Activated CD4-positive, alpha-beta T cell treated with anti-CD3 and anti-CD28 coated beads for 48 hours (primary cell): Measurements from ENCODE around the gene COL18A1.
"Not testable (repeated sequence)": the region's sequence is repeated elsewhere in the genome, so short reads cannot be mapped to it uniquely, and the experiment has no call there.

Source experiments
- DNase-seq: peaks from one replicate; pipeline ENCODE4 v3.0.0-alpha.2; 2020

COL18A1 gene

DNA sequence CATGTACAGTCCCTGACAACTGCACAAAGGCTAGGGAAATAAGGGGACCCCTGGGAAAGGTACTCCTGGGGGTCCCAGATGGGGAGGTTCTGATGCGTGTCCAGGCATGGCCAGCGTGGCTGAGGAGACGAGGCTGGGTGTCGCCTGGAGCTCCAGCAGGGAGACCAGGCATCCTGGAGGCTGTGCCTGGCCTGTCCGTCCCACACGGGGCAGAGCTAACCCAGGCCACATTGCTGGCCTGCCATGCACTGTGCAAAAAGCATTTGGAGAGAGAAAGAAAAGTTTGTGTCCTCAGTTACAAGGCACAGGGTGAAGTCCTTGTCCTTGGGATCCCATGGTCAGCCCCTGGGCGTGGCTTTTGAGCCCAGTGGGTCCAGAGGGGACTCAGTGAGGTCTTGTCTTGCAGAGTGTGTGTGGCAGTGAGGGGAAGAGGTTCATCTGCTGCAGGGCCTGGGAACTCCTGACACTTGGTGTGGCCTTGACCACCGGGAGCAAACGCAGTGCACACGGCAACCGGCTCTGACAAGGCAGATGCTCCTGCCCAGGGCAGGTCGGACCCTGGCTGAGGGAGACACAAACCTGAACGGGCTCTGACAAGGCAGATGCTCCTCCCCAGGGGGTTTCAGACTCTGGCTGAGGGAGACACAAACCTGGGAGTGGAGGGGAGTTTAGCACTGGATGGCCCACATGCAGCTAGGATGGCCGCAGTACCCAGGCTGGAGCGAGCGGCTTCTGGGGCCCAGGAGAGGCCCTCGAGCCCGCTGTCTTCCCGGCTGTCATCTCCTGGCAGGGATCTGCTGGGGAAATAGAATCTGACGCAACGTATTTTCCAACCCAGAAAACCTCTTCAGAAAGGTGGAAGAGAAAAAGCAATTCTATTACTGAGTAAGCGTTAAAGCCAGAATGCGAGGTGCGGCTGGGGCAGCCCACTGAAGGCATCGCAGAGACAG, 37.3 kb upstream of the COL18A1 start:
- DNase-seq = no peak

- not testable (repeated sequence) for DNase-seq
Observed at GRCh38 chr21:45369018-45369417, 35.9 kb upstream of the COL18A1 start.

DNA sequence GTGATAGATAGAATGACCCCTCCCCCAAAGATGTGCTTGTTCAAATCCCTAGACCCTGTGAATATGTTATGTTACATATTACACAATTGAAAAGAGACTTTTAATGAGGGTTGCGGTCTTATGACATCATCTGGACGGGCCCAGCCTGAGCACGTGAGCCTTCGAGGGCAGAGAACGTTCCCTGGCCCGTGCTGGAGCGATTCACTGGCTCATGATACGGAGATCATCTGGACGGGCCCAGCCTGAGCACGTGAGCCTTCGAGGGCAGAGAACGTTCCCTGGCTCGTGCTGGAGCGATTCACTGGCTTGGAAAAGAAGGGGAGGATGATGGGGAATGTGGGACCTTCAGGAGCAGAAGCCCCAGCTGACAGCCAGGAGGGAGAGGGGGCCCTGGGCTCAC, 34.4 kb upstream of the COL18A1 start:
- no peak for DNase-seq

- no peak for DNase-seq
Observed at GRCh38 chr21:45371081-45371480, 33.9 kb upstream of the COL18A1 start.

DNA sequence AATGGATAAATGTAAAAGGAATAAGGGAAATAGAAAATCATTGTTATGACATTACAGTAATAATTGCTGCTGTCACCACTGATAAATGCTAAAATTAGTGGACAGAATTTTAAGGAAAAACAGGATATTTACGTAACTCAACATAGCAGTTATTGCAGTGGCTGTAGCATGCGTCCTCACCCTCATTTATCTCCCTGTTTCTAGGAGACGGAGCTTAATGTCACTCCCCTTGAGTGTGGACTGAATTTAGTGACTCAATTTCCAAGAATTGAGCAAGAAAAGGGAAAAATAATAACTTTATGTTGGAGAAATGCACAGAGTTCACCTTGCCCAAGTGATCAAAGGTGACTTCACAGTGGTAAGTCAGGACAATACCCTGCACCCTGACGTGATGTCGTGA, 33.3 kb upstream of the COL18A1 start:
- DNase-seq = no peak

GRCh38 chr21:45372732-45373355, 32.1 kb upstream of the COL18A1 start:
- no peak for DNase-seq

DNA sequence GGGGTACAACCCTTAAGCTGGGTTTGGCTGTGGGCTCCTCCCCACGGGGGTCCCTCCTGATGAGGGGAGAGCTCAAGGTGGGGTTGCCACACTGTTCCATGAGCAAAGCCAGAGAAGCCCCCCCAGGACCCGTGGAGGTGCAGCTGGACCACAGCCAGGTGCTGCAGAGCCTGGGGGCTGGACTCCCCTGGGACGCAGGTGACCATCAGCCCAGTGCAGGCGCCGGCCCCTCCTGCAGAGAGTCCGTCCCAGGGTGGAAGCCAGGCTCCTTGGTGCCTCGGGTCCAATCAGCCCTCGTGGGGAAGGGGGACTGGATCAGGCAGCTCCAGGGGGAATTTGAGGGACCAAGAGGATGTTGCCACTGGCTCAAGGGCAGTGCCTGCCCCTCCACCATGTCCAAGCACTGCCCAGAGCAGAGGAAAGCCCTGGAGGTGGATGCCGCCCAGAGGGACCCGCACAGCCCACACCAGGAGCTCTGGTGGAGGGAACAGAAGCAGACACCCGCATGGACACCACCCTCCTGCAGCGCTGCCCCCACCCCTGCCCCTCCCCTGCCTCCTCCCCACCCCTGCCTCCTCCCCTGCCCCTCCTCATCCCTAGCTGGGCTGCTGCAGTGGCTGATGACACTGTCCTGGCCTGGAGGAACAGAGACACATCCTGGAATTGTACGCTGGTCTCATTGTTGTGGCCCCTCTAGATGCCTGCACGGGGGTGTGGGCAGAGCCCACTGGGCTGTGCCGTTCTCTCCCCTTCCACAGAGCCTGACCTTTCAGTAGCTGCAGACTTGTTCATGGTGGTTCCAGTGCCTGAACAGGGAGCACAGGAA, 30.8 kb upstream of the COL18A1 start:
- DNase-seq = no peak

- DNase-seq = no peak
Observed at GRCh38 chr21:45374826-45375455, 30.0 kb upstream of the COL18A1 start.

DNA sequence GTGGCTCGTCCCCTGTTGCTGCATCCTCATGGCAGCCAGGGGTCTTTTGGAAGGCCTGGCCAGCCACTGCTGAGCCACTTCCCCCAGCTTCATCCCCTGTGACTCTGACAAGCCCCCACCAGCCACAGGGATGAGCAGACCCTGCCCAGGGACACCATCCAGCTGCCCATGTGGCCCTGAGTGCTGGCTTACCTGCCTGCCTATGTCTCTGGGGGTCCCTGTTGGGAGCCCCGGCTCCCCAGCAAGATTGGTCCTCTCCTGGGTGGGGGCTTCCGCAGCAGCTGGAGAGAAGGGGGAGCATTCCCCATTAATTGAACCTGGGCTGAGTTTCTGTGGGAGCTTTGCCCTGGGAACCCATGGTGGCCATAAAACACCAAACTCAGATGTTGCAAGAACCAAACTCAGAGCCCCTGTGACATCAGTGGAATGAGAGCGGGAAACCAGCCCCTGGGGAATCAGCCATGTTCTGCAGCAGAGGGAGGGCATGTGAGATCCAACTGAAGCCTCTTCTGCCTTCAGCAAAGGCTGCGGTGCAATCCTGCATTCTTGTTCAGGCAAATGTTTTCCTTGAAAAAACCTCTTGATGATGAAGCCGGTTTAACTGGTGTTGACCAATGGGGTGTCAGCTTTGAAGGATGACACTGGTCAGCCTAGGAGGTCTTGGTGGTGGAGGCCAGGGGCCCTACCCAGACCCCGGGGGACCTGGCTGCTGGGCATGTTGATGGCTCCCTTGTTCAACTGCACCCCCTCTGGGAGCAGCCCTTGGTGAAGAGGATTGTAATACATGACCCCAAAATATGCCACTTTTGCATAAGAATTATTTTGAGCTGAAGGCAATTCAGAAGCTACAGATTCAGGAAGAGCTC, 28.3 kb upstream of the COL18A1 start:
- no peak for DNase-seq

GRCh38 chr21:45377325-45377709, 27.6 kb upstream of the COL18A1 start:
- DNase-seq = no peak

DNA sequence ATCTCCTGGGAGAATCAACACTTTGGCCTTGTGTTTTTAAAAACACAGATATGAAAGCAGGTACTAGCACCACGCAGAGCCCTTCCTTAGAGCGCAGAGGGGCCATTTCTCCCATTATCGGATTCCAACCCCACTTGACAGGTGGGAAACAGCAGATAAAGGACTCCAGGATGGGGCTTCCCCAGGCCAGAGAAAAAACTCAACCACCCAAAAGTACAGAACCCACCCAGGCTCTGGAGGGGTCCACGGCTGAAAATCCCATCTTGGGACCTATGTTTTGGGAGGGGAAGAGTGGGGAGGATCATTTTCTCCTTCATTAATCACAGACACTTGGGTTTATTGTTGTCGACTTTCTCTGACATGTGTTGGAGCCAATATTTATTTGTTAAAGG, 27.1 kb upstream of the COL18A1 start:
- DNase-seq = no peak

- DNase-seq = no peak
Observed at GRCh38 chr21:45378258-45378966, 26.6 kb upstream of the COL18A1 start.

DNA sequence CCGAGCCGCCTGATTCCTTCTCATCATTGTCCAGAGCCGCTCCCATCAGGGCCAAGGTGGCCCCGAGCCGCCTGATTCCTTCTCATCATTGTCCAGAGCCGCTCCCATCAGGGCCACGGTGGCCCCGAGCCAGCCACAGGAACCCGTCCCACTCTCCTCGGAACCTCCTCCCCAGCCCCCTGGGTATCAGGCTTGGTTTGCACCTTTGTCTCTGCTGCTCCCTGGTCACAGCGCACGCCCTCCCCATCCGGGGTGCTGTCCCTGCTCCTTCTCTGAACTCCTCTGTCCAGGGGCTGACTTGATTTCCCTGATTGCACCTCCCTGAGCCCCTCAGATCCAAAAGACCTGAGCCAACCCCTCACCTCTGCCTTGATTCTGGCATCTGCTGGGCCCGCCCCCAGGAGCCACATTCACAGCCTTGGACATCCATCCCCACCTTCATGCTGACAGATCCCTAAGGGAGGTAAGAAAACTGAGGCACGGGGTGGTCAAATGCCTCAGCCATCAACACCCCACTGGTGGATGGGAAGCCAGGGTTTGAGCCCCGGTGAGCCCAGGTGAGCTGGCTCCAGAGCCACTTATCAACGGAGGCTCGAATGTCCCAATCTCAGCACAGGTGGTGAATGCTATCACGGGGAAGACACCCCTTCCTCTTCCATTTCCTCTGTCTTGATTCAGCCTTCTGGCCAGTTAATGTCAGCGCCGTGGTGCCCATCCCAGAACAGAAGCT, 25.6 kb upstream of the COL18A1 start:
- no peak for DNase-seq

DNA sequence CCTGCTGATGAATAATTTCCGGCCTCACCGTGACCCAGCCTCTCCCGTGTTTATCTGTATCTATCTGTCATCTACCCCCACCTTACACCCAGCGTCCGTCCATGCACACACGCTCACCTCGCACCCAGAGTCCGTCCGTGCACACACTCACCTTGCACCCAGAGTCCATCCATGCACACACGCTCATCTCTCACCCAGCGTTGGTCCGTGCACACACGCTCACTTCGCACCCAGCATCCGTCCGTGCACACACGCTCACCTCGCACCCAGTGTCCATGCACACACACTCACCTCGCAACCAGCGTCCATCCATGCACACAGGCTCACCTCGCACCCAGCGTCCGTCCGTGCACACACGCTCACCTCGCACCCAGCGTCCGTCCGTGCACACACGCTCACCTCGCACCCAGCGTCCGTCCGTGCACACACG, 25.0 kb upstream of the COL18A1 start:
- DNase-seq = no peak

GRCh38 chr21:45380566-45380965, 24.4 kb upstream of the COL18A1 start:
- no peak for DNase-seq

DNA sequence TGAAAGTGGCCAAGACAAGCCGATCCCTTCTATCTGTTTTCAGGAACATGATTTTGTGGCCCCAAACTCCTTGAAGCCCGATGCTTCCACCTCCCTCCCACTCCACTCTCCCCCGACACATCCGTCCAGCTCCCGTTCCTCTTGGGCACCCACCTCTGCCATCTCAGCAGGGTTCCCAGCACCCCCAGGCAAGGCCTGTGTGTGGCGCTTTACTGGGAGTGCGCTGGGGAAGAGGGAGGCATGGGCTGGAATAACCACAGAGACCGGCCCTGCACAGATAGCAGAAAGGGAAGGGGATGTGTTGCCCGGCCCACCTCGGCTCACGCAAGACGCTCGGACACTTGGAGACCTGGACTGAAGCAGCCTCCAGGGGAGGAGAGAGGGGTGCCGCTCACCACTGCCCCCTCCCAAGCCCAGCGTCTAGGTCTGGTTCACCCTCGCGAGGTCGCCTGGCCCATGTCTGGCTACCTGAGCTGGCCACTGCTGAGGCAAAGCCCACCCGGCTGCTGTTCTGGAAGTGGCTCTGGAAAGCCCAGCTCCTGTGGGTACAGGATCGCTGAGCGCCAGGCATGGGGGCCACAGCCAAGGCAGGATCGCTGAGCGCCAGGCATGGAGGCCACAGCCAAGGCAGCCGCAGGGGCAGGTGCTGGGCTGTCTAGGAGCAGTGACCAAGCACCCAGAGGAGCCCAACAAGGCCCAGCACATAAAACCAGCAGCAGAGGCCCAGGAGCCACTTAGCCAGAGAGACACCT, 23.8 kb upstream of the COL18A1 start:
- no peak for DNase-seq

DNA sequence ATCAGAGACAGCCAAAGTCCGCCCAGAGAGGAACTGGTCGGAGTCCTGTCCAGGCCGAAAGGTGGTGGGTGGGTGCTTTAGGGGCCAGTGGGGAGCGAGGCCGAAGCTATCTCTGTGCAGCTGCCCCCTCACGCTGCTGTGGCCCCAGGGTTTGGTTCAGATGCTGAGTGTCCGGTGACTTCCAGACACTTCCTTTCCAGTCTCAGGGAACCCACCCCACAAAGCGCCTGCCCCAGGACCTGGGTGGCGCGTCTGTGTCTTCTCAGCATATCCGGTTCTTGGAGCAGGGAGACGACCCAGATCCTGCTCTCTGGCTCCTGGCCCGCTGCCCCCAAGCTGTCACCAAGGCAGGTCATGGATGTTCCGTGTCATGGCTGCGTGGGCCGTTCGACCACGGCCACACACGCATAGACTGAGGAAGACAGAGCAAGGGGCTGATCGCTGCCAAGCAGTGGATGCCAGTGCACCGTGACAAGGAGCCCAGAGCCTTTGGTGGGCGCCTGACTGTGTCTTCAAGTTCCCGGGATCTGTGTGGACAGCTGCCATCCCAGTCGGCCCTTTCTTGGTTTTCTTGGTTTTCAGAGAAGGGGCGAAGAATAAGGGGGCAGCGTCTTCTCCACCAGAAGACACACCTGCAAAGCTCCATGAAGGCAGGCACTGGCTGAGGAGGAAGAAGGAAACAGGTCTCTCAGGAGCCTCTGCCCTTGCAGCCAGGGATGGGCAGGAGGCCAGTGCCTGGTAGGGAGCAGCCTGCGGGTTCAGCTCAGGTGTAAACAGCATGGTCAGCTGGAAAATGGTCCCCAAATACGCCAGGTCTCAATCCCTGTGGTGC, 22.9 kb upstream of the COL18A1 start:
- DNase-seq = no peak

DNA sequence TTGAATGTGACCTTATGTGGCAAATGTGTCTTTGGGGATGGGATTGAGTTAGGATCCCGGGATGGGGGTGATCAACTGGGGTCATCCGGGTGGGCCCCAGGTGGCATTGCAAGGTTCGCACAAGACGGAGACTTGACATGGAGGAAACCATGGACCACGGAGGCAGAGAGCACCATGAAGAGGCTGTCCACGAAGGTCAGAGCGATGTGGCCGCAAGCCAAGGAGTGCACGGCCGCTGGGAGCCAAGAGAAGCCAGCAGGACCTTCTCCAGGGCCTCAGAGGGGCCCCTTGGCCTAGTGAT, 22.3 kb upstream of the COL18A1 start:
- no peak for DNase-seq

- DNase-seq = no peak
Observed at GRCh38 chr21:45383111-45383614, 21.8 kb upstream of the COL18A1 start.
